ENCODE data around the gene BCAS3.

- TF ChIP-seq, protein P1, sequence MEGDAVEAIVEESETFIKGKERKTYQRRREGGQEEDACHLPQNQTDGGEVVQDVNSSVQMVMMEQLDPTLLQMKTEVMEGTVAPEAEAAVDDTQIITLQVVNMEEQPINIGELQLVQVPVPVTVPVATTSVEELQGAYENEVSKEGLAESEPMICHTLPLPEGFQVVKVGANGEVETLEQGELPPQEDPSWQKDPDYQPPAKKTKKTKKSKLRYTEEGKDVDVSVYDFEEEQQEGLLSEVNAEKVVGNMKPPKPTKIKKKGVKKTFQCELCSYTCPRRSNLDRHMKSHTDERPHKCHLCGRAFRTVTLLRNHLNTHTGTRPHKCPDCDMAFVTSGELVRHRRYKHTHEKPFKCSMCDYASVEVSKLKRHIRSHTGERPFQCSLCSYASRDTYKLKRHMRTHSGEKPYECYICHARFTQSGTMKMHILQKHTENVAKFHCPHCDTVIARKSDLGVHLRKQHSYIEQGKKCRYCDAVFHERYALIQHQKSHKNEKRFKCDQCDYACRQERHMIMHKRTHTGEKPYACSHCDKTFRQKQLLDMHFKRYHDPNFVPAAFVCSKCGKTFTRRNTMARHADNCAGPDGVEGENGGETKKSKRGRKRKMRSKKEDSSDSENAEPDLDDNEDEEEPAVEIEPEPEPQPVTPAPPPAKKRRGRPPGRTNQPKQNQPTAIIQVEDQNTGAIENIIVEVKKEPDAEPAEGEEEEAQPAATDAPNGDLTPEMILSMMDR (IDR thresholded peaks at IDR 0.05; ENCODE audit: poor library complexity, severe bottlenecking) = no peak
- TF ChIP-seq, protein P2, sequence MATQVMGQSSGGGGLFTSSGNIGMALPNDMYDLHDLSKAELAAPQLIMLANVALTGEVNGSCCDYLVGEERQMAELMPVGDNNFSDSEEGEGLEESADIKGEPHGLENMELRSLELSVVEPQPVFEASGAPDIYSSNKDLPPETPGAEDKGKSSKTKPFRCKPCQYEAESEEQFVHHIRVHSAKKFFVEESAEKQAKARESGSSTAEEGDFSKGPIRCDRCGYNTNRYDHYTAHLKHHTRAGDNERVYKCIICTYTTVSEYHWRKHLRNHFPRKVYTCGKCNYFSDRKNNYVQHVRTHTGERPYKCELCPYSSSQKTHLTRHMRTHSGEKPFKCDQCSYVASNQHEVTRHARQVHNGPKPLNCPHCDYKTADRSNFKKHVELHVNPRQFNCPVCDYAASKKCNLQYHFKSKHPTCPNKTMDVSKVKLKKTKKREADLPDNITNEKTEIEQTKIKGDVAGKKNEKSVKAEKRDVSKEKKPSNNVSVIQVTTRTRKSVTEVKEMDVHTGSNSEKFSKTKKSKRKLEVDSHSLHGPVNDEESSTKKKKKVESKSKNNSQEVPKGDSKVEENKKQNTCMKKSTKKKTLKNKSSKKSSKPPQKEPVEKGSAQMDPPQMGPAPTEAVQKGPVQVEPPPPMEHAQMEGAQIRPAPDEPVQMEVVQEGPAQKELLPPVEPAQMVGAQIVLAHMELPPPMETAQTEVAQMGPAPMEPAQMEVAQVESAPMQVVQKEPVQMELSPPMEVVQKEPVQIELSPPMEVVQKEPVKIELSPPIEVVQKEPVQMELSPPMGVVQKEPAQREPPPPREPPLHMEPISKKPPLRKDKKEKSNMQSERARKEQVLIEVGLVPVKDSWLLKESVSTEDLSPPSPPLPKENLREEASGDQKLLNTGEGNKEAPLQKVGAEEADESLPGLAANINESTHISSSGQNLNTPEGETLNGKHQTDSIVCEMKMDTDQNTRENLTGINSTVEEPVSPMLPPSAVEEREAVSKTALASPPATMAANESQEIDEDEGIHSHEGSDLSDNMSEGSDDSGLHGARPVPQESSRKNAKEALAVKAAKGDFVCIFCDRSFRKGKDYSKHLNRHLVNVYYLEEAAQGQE (IDR thresholded peaks at IDR 0.05; ENCODE audit: borderline replicate concordance) = no peak
Measured at GRCh38 chr17:60699090-60699489, 21.4 kb downstream of the BCAS3 start.
